GM19455 (cell line): ENCODE data around the gene ATP1A2.

ENCODE experiments used
- ATAC-seq: cut with Tn5 transposase; IDR thresholded peaks from one replicate; pipeline ENCODE4 v1.9.1; 2021; ENCODE audit not compliant: unreplicated experiment

ATP1A2 gene

GRCh38 chr1:160139840-160140239 lies 24.3 kb downstream of the ATP1A2 start:
- ATAC-seq: no peak

- no peak for ATAC-seq
Observed at GRCh38 chr1:160143695-160144094, 28.1 kb downstream of the ATP1A2 start.

GRCh38 chr1:160144921-160145320 lies 29.4 kb downstream of the ATP1A2 start:
- no peak for ATAC-seq

GRCh38 chr1:160146107-160146506 lies 30.5 kb downstream of the ATP1A2 start:
- no peak for ATAC-seq

- no peak for ATAC-seq
Observed at GRCh38 chr1:160148121-160148520, 32.6 kb downstream of the ATP1A2 start.

- no peak for ATAC-seq
Observed at GRCh38 chr1:160149233-160149632, 33.7 kb downstream of the ATP1A2 start.

- no peak for ATAC-seq
Observed at GRCh38 chr1:160149716-160150115, 34.2 kb downstream of the ATP1A2 start.

- ATAC-seq: no peak
Observed at GRCh38 chr1:160151303-160151702, 35.7 kb downstream of the ATP1A2 start, which contains the start of gene ATP1A4. Gene ATP1A4 (plus strand): TSS chr1:160151603. CDS start chr1:160152041, 438 bp downstream.

- no peak for ATAC-seq
Observed at GRCh38 chr1:160154790-160155189, 39.2 kb downstream of the ATP1A2 start.

- no peak for ATAC-seq
Observed at GRCh38 chr1:160156361-160156760, 40.8 kb downstream of the ATP1A2 start.

GRCh38 chr1:160157174-160157573 lies 41.6 kb downstream of the ATP1A2 start:
- ATAC-seq: no peak

GRCh38 chr1:160158031-160158430 lies 42.5 kb downstream of the ATP1A2 start:
- no peak for ATAC-seq

- no peak for ATAC-seq
Observed at GRCh38 chr1:160158534-160158933, 43.0 kb downstream of the ATP1A2 start.

- ATAC-seq: no peak
Observed at GRCh38 chr1:160159846-160160245, 44.3 kb downstream of the ATP1A2 start.

- peak; percentile 63 for ATAC-seq
Observed at GRCh38 chr1:160161965-160162705, 46.6 kb downstream of the ATP1A2 start.

GRCh38 chr1:160162931-160163330 lies 47.4 kb downstream of the ATP1A2 start:
- ATAC-seq: no peak

GRCh38 chr1:160163615-160164014 lies 48.1 kb downstream of the ATP1A2 start:
- no peak for ATAC-seq

GRCh38 chr1:160164121-160164520 lies 48.6 kb downstream of the ATP1A2 start:
- ATAC-seq: no peak

- ATAC-seq: no peak
Observed at GRCh38 chr1:160166166-160166868, 50.8 kb downstream of the ATP1A2 start.

GRCh38 chr1:160167056-160167455 lies 51.5 kb downstream of the ATP1A2 start:
- no peak for ATAC-seq

- no peak for ATAC-seq
Observed at GRCh38 chr1:160167580-160167979, 52.0 kb downstream of the ATP1A2 start.

- ATAC-seq: no peak
Observed at GRCh38 chr1:160168016-160168415, 52.5 kb downstream of the ATP1A2 start.
